HG02981 (cell line): ENCODE measurements around the gene BMPR1A.
"Not testable (repeated sequence)": the region's sequence is repeated elsewhere in the genome, so short reads cannot be mapped to it uniquely, and the experiment has no call there.

Experiments
- ATAC-seq: cut with Tn5 transposase; IDR thresholded peaks from one replicate; pipeline ENCODE4 v1.9.1; 2021; ENCODE audit warnings: mild to moderate bottlenecking, moderate library complexity; ENCODE audit not compliant: unreplicated experiment

The BMPR1A gene

GRCh38 chr10:86932674-86933073 lies 176.3 kb downstream of the BMPR1A start:
- no peak for ATAC-seq

DNA sequence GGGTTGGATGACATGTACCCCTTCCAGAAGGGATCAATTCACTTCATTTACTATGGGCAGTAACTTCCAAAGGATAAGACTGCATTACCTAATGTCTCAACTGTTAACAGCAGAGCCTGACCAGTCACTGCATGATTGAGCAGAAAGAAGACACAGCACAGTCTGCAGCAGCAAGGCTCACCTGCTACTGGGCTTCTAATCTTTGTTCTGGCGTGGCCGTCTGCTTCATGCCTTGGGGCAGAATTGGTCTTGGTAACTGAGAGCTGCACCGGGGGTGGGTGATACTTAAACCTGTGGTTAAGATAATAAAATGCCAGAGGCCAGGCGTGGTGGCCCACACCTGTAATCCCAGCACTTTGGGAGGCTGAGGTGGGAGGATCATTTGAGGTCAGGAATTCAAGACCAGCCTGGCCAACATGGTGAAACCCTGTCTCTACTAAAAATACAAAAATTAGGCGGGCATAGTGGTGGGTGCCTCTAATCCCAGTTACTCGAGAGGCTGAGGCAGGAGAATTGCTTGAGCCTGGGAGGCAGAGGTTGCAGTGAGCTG lies 177.8 kb downstream of the BMPR1A start:
- not testable (repeated sequence) for ATAC-seq

DNA sequence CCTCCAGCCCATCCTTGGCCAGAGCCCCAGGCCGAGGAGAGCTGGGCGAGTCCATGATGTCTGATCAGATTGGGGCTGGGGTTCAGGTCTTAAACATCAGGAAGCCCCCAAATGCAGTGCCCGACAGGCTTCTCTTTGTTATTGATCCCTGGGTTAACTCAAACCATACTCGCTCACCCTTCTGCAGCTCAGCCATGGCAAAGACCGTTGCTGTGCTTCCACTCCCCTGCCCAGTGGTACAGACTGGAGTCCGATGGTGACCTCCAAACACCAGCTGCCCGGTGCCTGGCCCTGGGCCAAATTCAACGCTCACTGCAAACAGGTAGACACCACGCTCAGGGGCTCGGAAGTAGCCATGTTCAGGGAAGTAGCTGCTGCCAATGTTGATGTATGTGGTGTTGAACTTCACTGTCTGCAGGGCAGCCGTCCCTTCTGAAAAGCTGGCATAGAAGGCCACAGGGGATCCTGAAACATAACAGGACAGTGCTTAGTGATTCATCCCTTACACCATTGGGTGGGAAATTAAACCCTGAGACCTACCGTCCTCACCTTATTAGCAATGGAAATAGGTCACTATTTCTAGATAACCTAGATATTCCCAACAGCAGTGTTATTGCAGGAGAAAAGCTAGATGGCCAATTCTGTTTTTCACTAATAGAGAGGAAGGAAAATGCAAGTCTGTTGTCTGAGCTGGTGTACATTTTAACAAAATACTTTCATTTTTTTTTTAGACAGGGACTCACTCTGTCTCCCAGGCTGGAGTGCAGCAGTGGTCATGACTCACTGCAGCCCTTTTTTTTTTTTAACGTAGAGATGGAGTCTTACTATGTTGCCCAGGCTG lies 180.5 kb downstream of the BMPR1A start:
- no peak for ATAC-seq

GRCh38 chr10:86937502-86938154 lies 181.2 kb downstream of the BMPR1A start:
- no peak for ATAC-seq

GRCh38 chr10:86938260-86938659 lies 181.8 kb downstream of the BMPR1A start:
- ATAC-seq = no peak

- not testable (repeated sequence) for ATAC-seq
Measured at GRCh38 chr10:86940076-86940475, 183.7 kb downstream of the BMPR1A start.

GRCh38 chr10:86940677-86941076 lies 184.3 kb downstream of the BMPR1A start:
- no peak for ATAC-seq

- ATAC-seq = no peak
Measured at GRCh38 chr10:86941426-86941825, 185.0 kb downstream of the BMPR1A start.

- no peak for ATAC-seq
Measured at GRCh38 chr10:86941991-86942421, 185.6 kb downstream of the BMPR1A start.

- ATAC-seq = no peak
Measured at GRCh38 chr10:86942441-86943315, 186.3 kb downstream of the BMPR1A start.

- ATAC-seq = no peak
Measured at GRCh38 chr10:86943316-86944030, 187.1 kb downstream of the BMPR1A start.

DNA sequence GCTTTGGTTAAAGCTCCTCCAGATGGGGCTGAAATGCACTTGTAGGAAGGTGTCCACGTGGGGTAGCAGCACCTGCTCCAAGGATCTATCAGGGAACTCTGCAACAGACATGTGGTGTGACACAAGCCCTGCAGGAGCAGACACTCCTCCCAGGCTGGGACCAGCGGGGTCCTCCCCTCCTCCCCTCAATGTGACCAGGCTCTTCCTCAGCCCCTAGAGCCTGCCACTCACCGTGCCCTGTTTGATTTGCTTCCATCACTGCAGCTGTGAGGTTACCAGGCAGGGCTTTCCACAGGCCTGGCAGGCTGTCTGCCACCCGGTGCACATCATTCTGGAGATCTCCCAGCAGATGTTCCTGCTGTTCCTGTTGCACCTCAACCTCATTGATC lies 187.6 kb downstream of the BMPR1A start:
- no peak for ATAC-seq

DNA sequence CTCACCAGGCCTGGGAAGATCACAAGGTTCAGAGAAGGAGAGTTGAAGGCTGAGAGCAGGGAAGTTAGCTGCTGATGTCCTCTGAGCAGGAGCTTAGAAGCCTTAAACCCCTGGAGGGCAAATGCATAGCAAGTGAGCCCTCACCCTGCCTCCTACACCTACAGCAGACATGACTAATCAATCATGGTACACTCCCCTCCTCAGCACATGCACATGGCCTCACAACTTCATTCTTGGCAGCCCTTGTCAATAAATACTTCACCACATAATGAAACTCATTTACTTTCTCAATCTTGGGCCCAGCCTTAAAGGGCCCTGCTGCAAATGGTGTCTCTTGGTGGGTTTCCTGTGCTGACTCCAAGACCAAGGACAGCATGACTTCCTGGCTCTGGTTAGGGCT lies 188.1 kb downstream of the BMPR1A start:
- no peak for ATAC-seq

GRCh38 chr10:86944907-86945306 lies 188.5 kb downstream of the BMPR1A start:
- ATAC-seq = no peak

- no peak for ATAC-seq
Measured at GRCh38 chr10:86945361-86946212, 189.2 kb downstream of the BMPR1A start.

- ATAC-seq = no peak
Measured at GRCh38 chr10:86946213-86947155, 190.1 kb downstream of the BMPR1A start.

DNA sequence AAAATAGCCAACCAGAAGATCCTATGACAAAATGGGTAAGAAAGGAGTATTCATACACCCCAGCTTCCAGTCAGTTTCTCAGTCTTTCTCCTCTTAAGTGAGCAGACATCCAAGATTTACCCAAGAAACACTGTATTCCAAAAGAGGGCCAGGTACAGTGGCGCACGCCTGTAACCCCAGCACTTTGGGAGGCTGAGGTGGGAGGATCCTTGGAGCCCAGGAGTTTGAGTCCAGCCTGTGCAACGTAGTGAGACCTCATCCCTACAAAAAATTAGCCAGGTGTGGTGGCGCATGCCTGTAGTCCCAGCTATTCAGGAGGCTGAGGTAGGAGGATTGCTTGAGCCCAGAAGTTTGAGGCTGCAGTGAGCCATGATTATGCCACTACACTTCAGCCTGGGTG lies 191.4 kb downstream of the BMPR1A start:
- ATAC-seq = not testable (repeated sequence)

GRCh38 chr10:86950349-86950748 lies 193.9 kb downstream of the BMPR1A start:
- no peak for ATAC-seq
